Panc1 (cell line): ENCODE measurements around the gene TESMIN.

Experiments
- CTCF ChIP-seq: fragments of 450-650 bp; IDR thresholded peaks from 2 replicates; pipeline ENCODE4 v1.5.1; 2017; ENCODE audit warnings: mild to moderate bottlenecking
- POLR2AphosphoS5 ChIP-seq: IDR thresholded peaks from 2 replicates; pipeline ENCODE4 v1.6.1; 2012; ENCODE audit warnings: mild to moderate bottlenecking, low read depth, low read length, moderate library complexity
- REST ChIP-seq, 2 experiments: IDR thresholded peaks; 2 replicates each; pipeline ENCODE4 v1.6.1; 2011 to 2012; ENCODE audit warnings: low read depth in 2 of 2, control low read depth in 1 of 2, low read length in 1 of 2, mild to moderate bottlenecking in 1 of 2, moderate library complexity in 1 of 2; ENCODE audit not compliant: insufficient read depth in 1 of 2
- SIN3A ChIP-seq: IDR thresholded peaks from 2 replicates; pipeline ENCODE4 v1.6.1; 2012; ENCODE audit warnings: low read depth, mild to moderate bottlenecking, low read length, moderate library complexity, borderline replicate concordance; ENCODE audit not compliant: insufficient read depth

DNA sequence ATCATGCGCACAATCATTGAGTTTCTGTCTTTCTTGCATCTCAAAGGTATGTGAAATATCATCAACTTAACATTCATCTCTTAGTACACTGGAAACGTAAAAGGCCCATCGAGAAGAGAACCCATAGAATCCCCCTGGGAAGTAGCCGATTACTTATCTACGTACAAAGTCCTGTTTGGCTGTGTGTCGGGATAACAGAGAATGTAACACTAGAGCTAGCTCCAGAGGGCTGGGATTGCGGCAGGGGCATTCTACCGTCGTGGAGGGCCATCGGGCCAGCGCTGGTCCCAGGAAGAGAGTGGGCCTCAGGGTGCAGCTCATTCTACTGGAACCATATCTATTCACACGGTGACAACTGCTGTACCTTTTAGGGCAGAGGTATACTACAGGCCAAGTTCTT is 62.4 kb downstream of the TESMIN start:
- TF ChIP-seq CTCF (no peak), POLR2AphosphoS5 (no peak), SIN3A (no peak), REST (IDR thresholded peaks at IDR 0.05; ENCODE audit: insufficient read depth in 1 of 2, low read depth in 2 of 2, low read length in 1 of 2) (no peak)
